HUDEP-2 (cell line): ENCODE results near the gene NET1.

Experiments
- DNase-seq, 76 experiments: peaks; one replicate each; lab custom pipeline; 2025; ENCODE audit not compliant: unreplicated experiment in 76 of 76; lab: John Stamatoyannopoulos, UW

Gene NET1

GRCh38 chr10:5479481-5480161 is 67.3 kb downstream of the NET1 start:
- peak in 59 of 76 experiments; percentile 7 to 82 (median 48) for DNase-seq

- no peak for DNase-seq
These were observed 68.0 kb downstream of the NET1 start for GRCh38 chr10:5480162-5480941.

GRCh38 chr10:5481121-5481520 is 68.8 kb downstream of the NET1 start:
- no peak for DNase-seq

GRCh38 chr10:5482016-5482415 is 69.7 kb downstream of the NET1 start:
- DNase-seq: no peak

- peak in 1 of 76 experiments; percentile 0 for DNase-seq
These were observed 71.8 kb downstream of the NET1 start for GRCh38 chr10:5484205-5484604.

GRCh38 chr10:5485290-5485689 is 72.9 kb downstream of the NET1 start:
- no peak for DNase-seq

- no peak for DNase-seq
These were observed 73.8 kb downstream of the NET1 start for GRCh38 chr10:5485948-5486852.

DNA sequence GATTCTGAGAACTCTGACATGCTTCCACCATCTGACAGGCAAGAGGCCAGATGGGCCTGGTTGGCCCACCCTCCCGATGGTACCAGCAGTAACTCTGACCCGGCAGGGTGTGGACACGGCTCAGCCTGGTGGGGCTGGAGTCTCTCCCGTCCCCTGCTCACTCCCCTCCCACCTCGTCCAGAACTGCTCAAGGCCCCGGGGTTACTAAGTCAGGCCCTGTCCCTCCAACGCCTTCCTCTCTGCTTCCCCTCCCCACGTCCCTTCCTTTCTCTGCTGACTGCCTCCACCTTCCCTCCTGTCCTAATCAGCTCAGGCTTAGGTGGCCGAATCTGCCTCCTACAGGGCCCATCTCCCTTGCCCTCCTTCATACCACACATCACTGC is 74.5 kb downstream of the NET1 start:
- no peak for DNase-seq

GRCh38 chr10:5488272-5489161 is 76.2 kb downstream of the NET1 start:
- no peak for DNase-seq

GRCh38 chr10:5490032-5490431 is 77.7 kb downstream of the NET1 start:
- no peak for DNase-seq

- DNase-seq: no peak
These were observed 78.5 kb downstream of the NET1 start for GRCh38 chr10:5490698-5491464.

GRCh38 chr10:5491477-5491876 is 79.1 kb downstream of the NET1 start:
- DNase-seq: no peak

DNA sequence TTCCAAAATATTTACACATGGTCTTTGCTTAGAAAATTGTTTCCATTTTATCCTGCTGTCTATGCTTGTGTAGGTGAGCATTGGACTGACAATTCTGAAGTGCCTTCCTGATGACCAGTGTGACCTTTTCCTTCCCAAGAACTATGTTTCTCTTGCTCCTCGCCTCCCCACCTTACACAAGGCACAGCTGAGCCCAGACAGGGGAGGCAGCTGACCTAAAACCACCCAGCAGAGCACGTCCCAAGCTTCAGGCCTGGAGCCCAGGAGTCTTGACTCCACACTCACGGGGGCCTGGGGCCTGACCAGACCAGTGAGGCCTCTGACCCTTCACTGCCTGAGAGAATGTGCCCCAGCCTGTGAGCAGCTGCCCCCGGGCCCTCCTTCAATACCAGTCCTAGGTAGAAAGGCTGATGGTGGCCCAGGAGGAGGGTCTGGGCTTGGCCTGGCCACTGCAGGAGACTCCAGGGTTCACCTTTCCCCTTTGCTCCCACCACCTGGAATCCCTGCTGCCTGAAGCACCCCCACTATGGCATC is 80.0 kb downstream of the NET1 start:
- DNase-seq: no peak

GRCh38 chr10:5492929-5493576 is 80.7 kb downstream of the NET1 start:
- no peak for DNase-seq

DNA sequence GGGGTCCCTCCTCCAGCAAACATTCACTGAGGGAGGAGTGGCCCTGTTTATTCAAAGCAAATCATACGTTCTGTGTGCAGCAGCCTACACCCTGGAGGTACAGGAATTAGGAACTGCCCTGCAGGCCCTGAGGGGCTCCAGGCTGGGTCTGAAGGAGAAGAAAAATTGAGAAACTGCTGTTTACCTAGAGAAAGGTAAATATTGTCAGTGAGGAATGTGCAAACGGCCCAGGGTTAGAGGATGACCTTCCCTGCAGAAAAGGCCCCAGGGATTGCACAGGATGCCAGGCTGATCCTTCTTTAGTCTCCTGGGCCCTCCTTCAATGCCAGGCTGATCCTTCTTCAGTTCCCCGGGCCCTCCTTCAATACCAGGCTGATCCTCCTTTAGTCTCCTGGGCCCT is 81.3 kb downstream of the NET1 start:
- DNase-seq: no peak

- no peak for DNase-seq
These were observed 82.3 kb downstream of the NET1 start for GRCh38 chr10:5494611-5495010.

DNA sequence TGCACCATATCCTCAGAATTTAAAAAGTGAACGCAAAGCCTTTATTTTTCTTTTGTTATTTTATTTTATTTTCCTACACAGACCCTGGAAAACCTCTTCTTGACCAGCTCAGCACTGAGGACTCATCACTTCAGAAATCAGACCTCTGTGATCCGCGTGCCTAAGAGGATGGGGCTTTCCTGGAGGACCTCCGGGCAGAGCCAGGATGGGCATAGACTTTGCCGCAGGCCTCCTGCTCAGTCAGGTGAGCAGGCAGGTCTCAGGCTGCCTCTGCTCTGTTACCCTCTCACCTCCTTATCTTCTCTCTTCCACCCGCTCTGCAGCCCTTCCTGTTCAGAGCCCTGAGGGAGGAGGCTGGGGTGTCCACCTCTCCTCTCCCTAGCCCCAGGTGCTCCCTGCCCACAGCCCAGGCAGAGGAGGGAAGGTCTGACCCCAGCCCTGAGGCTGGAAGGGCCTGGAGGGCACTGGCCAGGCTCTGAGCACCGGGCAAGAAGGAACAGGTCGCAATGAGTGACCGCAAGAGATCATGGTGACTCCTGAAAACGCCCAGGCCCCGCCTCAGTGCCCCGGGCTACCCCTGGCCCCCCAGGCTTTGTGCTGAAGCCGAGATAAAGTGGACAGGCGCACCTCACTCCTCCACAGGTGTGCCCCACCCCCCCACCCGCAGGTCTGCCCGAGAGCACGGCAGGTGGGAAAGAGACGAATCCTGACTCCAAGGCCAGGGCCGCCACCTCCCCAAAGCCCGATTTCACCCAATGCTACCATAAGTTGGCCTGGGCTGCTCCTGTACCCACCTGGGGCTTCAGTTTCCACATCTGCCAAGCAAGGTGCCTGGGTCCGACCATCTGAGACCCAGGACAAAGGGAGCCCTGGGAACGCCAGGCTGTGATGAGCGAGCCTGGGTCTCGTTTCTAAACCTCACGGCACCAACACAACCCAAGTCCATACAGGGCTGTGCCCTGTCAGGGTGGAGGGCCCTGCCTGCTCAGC is 84.2 kb downstream of the NET1 start:
- no peak for DNase-seq

- no peak for DNase-seq
These were observed 84.9 kb downstream of the NET1 start for GRCh38 chr10:5497289-5497688.
